H1 (cell line): ENCODE measurements around the gene ARHGEF7. TPM values are rescaled to one million over a fixed set of nuclear protein-coding genes. Genes with fewer than 3 reads are reported as not detected.

ENCODE experiments used
- CTCF ChIA-PET: fragments of 300-600 bp; sonication (Branson Sonifier 250); formaldehyde crosslinking; loops from one replicate; lab custom pipeline; 2021; ENCODE audit not compliant: partially characterized antibody; lab: Charles Lee
- POLR2A ChIA-PET: fragments of 300-600 bp; sonication (Branson Sonifier 250); formaldehyde crosslinking; loops from one replicate; lab custom pipeline; 2021; ENCODE audit warnings: inconsistent platforms; ENCODE audit not compliant: partially characterized antibody; lab: Charles Lee
- DNase-seq, 2 experiments: peaks; one replicate each; pipeline versions ENCODE4 v3.0.0 to v3.0.0-alpha.2; 2010 to 2022; ENCODE audit warnings: low spot score in 2 of 2, low read depth in 1 of 2, mixed read lengths in 1 of 2
- FAIRE-seq: peaks from 2 replicates; lab custom pipeline; 2011; peaks lifted over from hg19 to GRCh38; lab: Jason Lieb, UNC
- H2AFZ ChIP-seq: 2 replicates; pipeline ENCODE4 v1.8.1; 2012; ENCODE audit warnings: low read length, inconsistent platforms
- H2AK5ac ChIP-seq: 2 replicates; pipeline ENCODE4 v1.6.1; 2013; ENCODE audit warnings: low read depth, low read length
- H2BK120ac ChIP-seq: replicated peaks from 2 replicates; pipeline ENCODE3; 2013; ENCODE audit warnings: low read depth, low read length, inconsistent platforms
- H2BK12ac ChIP-seq: 2 replicates; pipeline ENCODE4 v1.6.1; 2013; ENCODE audit warnings: low read depth, low read length
- H2BK15ac ChIP-seq: 2 replicates; pipeline ENCODE4 v1.6.1; 2013; ENCODE audit warnings: low read length
- H2BK20ac ChIP-seq: 2 replicates; pipeline ENCODE4 v1.6.1; 2013; ENCODE audit warnings: low read length
- H2BK5ac ChIP-seq: 2 replicates; pipeline ENCODE4 v1.6.1; 2013; ENCODE audit warnings: low read depth, low read length
- H3K14ac ChIP-seq: 2 replicates; pipeline ENCODE4 v1.6.1; 2013; ENCODE audit warnings: inconsistent platforms; ENCODE audit not compliant: insufficient read length
- H3K18ac ChIP-seq: 2 replicates; pipeline ENCODE4 v1.6.1; 2013; ENCODE audit warnings: low read length; ENCODE audit errors: extremely low read depth
- H3K23ac ChIP-seq: 2 replicates; pipeline ENCODE4 v1.6.1; 2013; ENCODE audit warnings: inconsistent platforms; ENCODE audit not compliant: insufficient read length
- H3K23me2 ChIP-seq: 2 replicates; pipeline ENCODE4 v1.6.1; 2013; ENCODE audit warnings: low read depth, low read length
- H3K27ac ChIP-seq: 2 replicates; pipeline ENCODE4 v1.6.1; 2011; ENCODE audit warnings: low read depth, low read length, inconsistent platforms
- H3K27me3 ChIP-seq, 4 experiments: replicated peaks in 1 of 4; 1 replicate in 1 of 4; 2 replicates in 3 of 4; pipeline versions ENCODE4 v1.6.1 to v1.8.1; 2011 to 2013; ENCODE audit warnings: low read length in 3 of 4, mild to moderate bottlenecking in 3 of 4, inconsistent platforms in 2 of 4, mixed read lengths in 2 of 4, moderate library complexity in 1 of 4; ENCODE audit not compliant: control insufficient read depth in 3 of 4, insufficient read depth in 3 of 4; ENCODE audit errors: extremely low read depth in 1 of 4
- H3K36me3 ChIP-seq, 4 experiments: 2 replicates each; pipeline versions ENCODE4 v1.6.1 to v1.8.1; 2011 to 2013; ENCODE audit warnings: mild to moderate bottlenecking in 4 of 4, low read length in 3 of 4, moderate library complexity in 2 of 4, control low read depth in 1 of 4, inconsistent platforms in 1 of 4; ENCODE audit not compliant: insufficient read depth in 4 of 4, control insufficient read depth in 2 of 4
- H3K4ac ChIP-seq: replicated peaks from 2 replicates; pipeline ENCODE3; 2013; ENCODE audit warnings: low read length, low read depth, mixed read lengths, inconsistent platforms; ENCODE audit not compliant: insufficient read length
- H3K4me1 ChIP-seq, 4 experiments: replicated peaks in 1 of 4; 1 replicate in 1 of 4; 2 replicates in 3 of 4; pipeline versions ENCODE4 v1.6.1 to v1.8.1; 2011 to 2013; ENCODE audit warnings: low read length in 3 of 4, inconsistent platforms in 2 of 4, mixed read lengths in 1 of 4; ENCODE audit not compliant: insufficient read depth in 4 of 4, control insufficient read depth in 3 of 4
- H3K4me2 ChIP-seq, 2 experiments: 2 replicates each; pipeline versions ENCODE4 v1.6.1 to v1.8.1; 2011 to 2013; ENCODE audit warnings: low read depth in 2 of 2, low read length in 2 of 2, control low read depth in 1 of 2, inconsistent platforms in 1 of 2, mild to moderate bottlenecking in 1 of 2; ENCODE audit not compliant: insufficient read depth in 1 of 2
- H3K4me3 ChIP-seq, 4 experiments: fragments of 200-600, 300-600 bp in 1 of 4; sonication (generic), shearing (Covaris generic), sonication (Bioruptor Twin) in 1 of 4; 2 replicates each; pipeline versions ENCODE4 v1.5.1 to v1.8.1; 2011 to 2016; ENCODE audit warnings: low read length in 4 of 4, low read depth in 3 of 4, control low read depth in 2 of 4, inconsistent platforms in 2 of 4, mild to moderate bottlenecking in 2 of 4, mixed read lengths in 1 of 4, moderate library complexity in 1 of 4; ENCODE audit not compliant: insufficient read depth in 2 of 4; ENCODE audit errors: extremely low read depth in 1 of 4
- H3K56ac ChIP-seq: replicated peaks from 2 replicates; pipeline ENCODE3; 2013; ENCODE audit warnings: low read depth, mild to moderate bottlenecking, mixed read lengths, low read length, inconsistent platforms; ENCODE audit not compliant: insufficient read length
- H3K79me1 ChIP-seq: 2 replicates; pipeline ENCODE4 v1.6.1; 2013; ENCODE audit warnings: low read depth, low read length, control low read depth
- H3K79me2 ChIP-seq, 2 experiments: 2 replicates each; pipeline versions ENCODE4 v1.6.1 to v1.8.1; 2012 to 2013; ENCODE audit warnings: low read length in 2 of 2, mild to moderate bottlenecking in 2 of 2, inconsistent platforms in 1 of 2; ENCODE audit not compliant: insufficient read depth in 2 of 2, control insufficient read depth in 1 of 2
- H3K9ac ChIP-seq, 4 experiments: replicated peaks in 1 of 4; 1 replicate in 1 of 4; 2 replicates in 3 of 4; pipeline versions ENCODE4 v1.6.1 to v1.8.1; 2011 to 2013; ENCODE audit warnings: low read depth in 3 of 4, low read length in 3 of 4, control low read depth in 2 of 4, mild to moderate bottlenecking in 2 of 4, moderate library complexity in 2 of 4, inconsistent platforms in 1 of 4; ENCODE audit errors: extremely low read depth in 1 of 4
- H3K9me3 ChIP-seq, 2 experiments: 2 replicates each; pipeline versions ENCODE4 v1.6.1 to v1.8.1; 2012 to 2013; ENCODE audit warnings: mild to moderate bottlenecking in 2 of 2, moderate library complexity in 2 of 2, control low read depth in 1 of 2, inconsistent platforms in 1 of 2, low read depth in 1 of 2, low read length in 1 of 2, mixed read lengths in 1 of 2; ENCODE audit not compliant: insufficient read depth in 2 of 2
- H4K20me1 ChIP-seq, 2 experiments: replicated peaks in 1 of 2; 2 replicates each; pipeline versions ENCODE3 to v1.8.1; 2011 to 2013; ENCODE audit warnings: inconsistent platforms in 2 of 2, low read length in 2 of 2, mild to moderate bottlenecking in 1 of 2; ENCODE audit not compliant: insufficient read depth in 2 of 2, control insufficient read depth in 1 of 2
- H4K5ac ChIP-seq: 2 replicates; pipeline ENCODE4 v1.6.1; 2013; ENCODE audit warnings: low read length, low read depth, mixed read lengths, inconsistent platforms; ENCODE audit not compliant: insufficient read length
- H4K8ac ChIP-seq: 2 replicates; pipeline ENCODE4 v1.8.0; 2013; ENCODE audit warnings: mild to moderate bottlenecking, moderate library complexity, low read length, inconsistent platforms; ENCODE audit not compliant: insufficient read depth; ENCODE audit errors: extremely low read depth
- H4K91ac ChIP-seq: replicated peaks from 2 replicates; pipeline ENCODE3; 2013; ENCODE audit warnings: low read length, mixed read lengths, inconsistent platforms; ENCODE audit not compliant: insufficient read length
- WGBS, 2 experiments: shearing (Covaris generic) in 1 of 2; methylation state at CpG; one replicate each; pipeline versions ENCODE4 v1.1.6 to v1.1.7; 2013 to 2015; ENCODE audit warnings: low lambda C conversion rate in 2 of 2, mixed read lengths in 2 of 2, inconsistent platforms in 1 of 2, low coverage in 1 of 2, missing lambda C conversion rate in 1 of 2; ENCODE audit not compliant: insufficient replicate concordance in 2 of 2, insufficient coverage in 1 of 2, insufficient read length in 1 of 2; ENCODE audit errors: extremely low coverage in 1 of 2, missing lambda C conversion rate in 1 of 2; 5-methylcytosine and 5-hydroxymethylcytosine counted together
- polyA plus RNA-seq, 7 experiments: library from polyadenylated mRNA; depleted of rRNA in 3 of 7; stranded (reverse) in 5 of 7; unstranded in 2 of 7; fragments of >200 nt in 5 of 7; fragments of 200-250 nt in 2 of 7; gene quantifications; 1 replicate in 5 of 7; 2 replicates in 1 of 7; 4 replicates in 1 of 7; pipeline versions ENCODE4 v1.2.1 to v1.2.3, GENCODE V29; 2011 to 2013; ENCODE audit warnings: missing spikeins in 2 of 7, mixed read lengths in 2 of 7
- total RNA-seq: library from RNA; stranded (reverse); fragmentation: NEBNext Ultra II Directional; extraction: Animal tissue kit (Norgen Biotek cat#: 25700); gene quantifications from 2 replicates; pipeline ENCODE4 v1.2.1, GENCODE V29; 2021

The ARHGEF7 gene
- total and polyA plus RNA-seq, 2 of the 8 experiments (the other 6 are each of a cell fraction or from before 2014, with no cell fraction given), result 26.2 to 56.5 TPM

DNA sequence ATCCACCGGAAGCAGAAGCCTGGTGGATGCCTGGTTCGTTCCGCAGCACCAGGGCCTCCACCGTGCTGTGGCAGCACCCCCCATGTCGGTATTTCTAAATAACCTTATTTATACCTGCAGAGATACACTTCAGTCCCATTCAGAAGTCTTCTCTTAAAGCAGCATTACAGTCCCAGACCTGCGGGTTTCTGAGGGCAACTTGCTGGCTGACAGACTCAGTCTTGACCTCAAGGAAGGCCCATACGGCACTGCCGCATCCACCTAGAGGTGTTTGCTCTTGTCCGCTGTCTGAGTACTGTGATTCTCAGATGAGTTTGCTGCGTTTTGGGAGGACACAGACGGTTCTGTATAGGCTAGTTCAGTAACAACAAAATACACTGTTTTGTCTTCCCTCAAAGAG is 188.4 kb downstream of the ARHGEF7 start:
- H3K9ac ChIP-seq, result no peak overlapping the region
- H2BK12ac ChIP-seq, result no peak overlapping the region
- no peak overlapping the region for H3K4me2 ChIP-seq
- no peak overlapping the region for H2BK5ac ChIP-seq
- no peak overlapping the region for H4K8ac ChIP-seq
- H3K4me3 ChIP-seq, result no peak overlapping the region
- ChIA-PET CTCF (no interaction called here), POLR2A (no interaction called here)
- FAIRE-seq, result no peak
- H2BK15ac ChIP-seq, result no peak overlapping the region
- no peak overlapping the region for H3K23ac ChIP-seq
- peaks cover 12 to 63% (median 44%) of the 10 kb centered on the region in 4 experiments; a peak in 5 of 8 replicates for H3K36me3 ChIP-seq
- H3K18ac ChIP-seq, result no peak overlapping the region
- H3K79me1 ChIP-seq, result no peaks in the 10 kb centered on the region
- H2AFZ ChIP-seq, result no peak overlapping the region
- no peaks in the 10 kb centered on the region for H4K20me1 ChIP-seq
- no peak overlapping the region for H2BK20ac ChIP-seq
- no peaks in the 10 kb centered on the region for H3K27me3 ChIP-seq
- no peak overlapping the region for H4K5ac ChIP-seq
- no peak overlapping the region for H2AK5ac ChIP-seq
- WGBS, 2 experiments, result 96% methylated on average over 11 of the region's 11 CpGs; no CpG with 5 or more reads in 1 of the 2 experiments
- H3K4ac ChIP-seq, result no peak overlapping the region
- H3K56ac ChIP-seq, result no peak overlapping the region
- no peaks in the 10 kb centered on the region for H3K23me2 ChIP-seq
- H4K91ac ChIP-seq, result no peak overlapping the region
- H3K14ac ChIP-seq, result no peak overlapping the region
- no peaks in the 10 kb centered on the region for H3K4me1 ChIP-seq
- H3K9me3 ChIP-seq, result 0 out of 4 replicates have a peak, but pooled peaks cover 0 to 4% of the 10 kb centered on the region in 2 experiments
- H3K27ac ChIP-seq, result no peak overlapping the region
- no peak for DNase-seq
- H2BK120ac ChIP-seq, result no peak overlapping the region
- H3K79me2 ChIP-seq, result no peaks in the 10 kb centered on the region
